NCI-H146 treated with DMSO at 0.1 percent for 48 hours (cell line): ENCODE data around the gene MSL3.

Experiments
- DNase-seq: peaks from one replicate; lab custom pipeline; 2025; ENCODE audit not compliant: unreplicated experiment; lab: John Stamatoyannopoulos, UW

The MSL3 gene, protein sequence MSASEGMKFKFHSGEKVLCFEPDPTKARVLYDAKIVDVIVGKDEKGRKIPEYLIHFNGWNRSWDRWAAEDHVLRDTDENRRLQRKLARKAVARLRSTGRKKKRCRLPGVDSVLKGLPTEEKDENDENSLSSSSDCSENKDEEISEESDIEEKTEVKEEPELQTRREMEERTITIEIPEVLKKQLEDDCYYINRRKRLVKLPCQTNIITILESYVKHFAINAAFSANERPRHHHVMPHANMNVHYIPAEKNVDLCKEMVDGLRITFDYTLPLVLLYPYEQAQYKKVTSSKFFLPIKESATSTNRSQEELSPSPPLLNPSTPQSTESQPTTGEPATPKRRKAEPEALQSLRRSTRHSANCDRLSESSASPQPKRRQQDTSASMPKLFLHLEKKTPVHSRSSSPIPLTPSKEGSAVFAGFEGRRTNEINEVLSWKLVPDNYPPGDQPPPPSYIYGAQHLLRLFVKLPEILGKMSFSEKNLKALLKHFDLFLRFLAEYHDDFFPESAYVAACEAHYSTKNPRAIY

GRCh38 chrX:11757719-11758399 is at the start of gene MSL3:
TSS of gene MSL3 (plus strand) at chrX:11758237. CDS start at chrX:11758264, 27 bp downstream.
- peak; percentile 50 for DNase-seq

DNA sequence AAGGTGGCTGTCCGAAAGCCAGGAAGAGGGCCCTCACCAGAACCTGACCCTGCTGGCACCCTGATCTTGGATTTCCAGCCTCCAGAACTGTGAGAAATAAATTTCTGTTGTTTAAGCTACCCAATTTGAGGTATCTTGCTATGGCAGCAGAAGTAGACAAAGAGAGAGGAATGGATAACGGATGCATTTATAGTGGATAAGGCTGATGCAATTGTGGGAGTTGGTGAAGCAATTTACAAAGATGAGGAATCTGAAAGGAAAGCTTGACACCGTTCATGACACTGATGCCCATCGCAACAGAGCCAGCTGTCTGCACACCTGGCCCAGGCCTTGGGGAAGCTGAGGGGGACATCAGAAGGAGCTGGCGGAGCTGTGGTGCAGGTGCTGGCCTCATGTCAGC is 35.7 kb upstream of the MSL3 start:
- no peak for DNase-seq

- DNase-seq: no peak
Observed at GRCh38 chrX:11724122-11725017, 33.7 kb upstream of the MSL3 start.

DNA sequence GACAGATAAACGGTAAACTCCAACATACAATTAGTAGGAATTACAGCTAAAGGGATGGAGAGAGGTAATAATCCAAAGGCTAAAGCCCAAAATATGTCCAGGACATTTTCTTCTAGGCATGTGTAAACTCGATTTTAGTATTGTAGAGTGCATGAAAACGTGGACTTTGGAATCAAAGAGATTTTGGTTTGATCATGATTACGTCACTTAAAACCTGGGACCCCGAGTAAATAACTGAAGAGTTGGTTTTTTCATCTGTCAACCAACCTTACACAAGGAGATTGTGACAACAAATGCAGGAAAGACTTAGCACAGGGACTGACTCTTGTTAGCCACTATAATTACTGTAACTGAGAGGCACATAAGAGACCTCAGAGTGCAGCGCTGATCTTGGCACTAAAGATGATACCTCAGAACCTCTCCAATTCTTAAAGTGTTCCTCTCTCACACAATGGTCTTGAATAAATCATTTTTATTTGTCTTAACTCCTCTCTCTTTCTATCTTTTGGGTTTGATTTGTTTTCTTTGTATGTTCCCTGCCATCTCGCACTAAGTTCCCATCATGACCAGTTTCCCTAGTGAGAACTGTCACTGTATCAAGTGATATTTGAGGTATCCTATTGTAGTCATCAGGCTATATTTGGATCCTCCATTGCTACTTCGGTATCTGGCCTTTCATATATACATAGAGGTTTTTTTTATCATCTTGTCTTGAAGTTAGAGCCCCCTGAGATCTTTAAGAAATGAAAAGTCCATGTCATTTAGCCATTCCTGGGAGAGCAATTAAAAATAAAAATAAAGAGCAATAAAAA is 32.2 kb upstream of the MSL3 start:
- DNase-seq: no peak

DNA sequence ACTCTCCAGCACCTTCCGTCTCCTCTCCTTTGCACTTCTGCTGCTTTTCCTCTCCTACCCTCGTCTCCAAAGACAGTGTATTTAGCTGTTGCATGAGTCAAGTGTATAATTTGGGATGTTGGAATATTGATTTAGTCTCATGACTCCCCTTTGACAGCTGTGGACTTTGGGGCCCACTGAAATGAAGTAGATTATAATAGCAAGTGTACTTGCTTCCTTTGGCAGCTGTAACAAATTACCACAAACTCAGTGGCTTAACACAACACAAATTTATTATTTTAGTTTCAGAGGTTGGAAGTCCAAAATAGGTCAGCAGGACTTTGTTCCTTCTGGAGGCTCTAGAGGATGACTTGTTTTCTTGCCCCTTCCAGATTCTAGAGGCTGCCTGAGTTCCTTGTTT is 29.5 kb upstream of the MSL3 start:
- no peak for DNase-seq

- no peak for DNase-seq
Observed at GRCh38 chrX:11733614-11734013, 24.4 kb upstream of the MSL3 start.

- no peak for DNase-seq
Observed at GRCh38 chrX:11739776-11740175, 18.3 kb upstream of the MSL3 start.

- no peak for DNase-seq
Observed at GRCh38 chrX:11740794-11741193, 17.2 kb upstream of the MSL3 start.

- DNase-seq: no peak
Observed at GRCh38 chrX:11741574-11741973, 16.5 kb upstream of the MSL3 start.

GRCh38 chrX:11745881-11746280 is 12.2 kb upstream of the MSL3 start:
- no peak for DNase-seq

- no peak for DNase-seq
Observed at GRCh38 chrX:11750046-11750445, 8.0 kb upstream of the MSL3 start.

DNA sequence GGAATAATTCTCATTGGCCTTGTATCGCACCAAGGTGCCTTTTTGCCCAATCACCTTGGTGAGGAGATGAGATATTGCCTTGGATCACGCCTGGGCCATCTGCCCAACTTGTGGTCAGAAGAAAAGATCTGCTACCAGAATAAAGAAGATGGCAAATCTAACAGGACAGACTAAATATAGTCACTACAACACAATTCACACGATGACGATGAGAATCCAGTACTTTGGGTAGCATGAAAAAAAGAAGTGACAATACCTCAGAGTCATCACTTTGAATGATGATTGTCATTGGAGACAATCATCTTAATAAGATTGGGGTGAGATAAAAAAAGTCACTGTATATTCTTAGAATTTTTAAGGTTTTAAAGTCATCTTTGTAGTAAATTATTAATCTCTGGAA is 7.3 kb upstream of the MSL3 start:
- no peak for DNase-seq

DNA sequence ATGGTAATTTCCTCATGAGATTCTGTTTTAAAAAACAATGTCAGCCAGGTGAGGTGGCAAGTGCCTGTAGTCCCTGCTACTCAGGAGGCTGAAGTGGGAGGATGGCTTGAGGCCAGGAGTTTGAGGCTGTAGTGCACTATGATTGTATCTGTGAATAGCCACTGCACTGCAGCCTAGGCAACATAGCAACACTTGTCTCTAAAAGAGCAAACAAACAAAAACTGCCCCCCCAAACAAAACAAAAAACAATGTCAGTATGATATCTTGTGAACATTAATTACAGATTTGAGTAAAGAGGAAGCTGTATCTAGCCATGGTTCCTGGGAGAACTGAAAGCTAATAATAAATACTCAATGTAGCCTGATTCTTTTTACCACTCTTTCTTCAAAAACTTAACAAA is 6.8 kb upstream of the MSL3 start:
- DNase-seq: no peak

- DNase-seq: no peak
Observed at GRCh38 chrX:11753668-11754067, 4.4 kb upstream of the MSL3 start.

- DNase-seq: no peak
Observed at GRCh38 chrX:11754958-11755645, 2.9 kb upstream of the MSL3 start.

GRCh38 chrX:11755724-11756123 is 2.3 kb upstream of the MSL3 start:
- peak; percentile 29 for DNase-seq

DNA sequence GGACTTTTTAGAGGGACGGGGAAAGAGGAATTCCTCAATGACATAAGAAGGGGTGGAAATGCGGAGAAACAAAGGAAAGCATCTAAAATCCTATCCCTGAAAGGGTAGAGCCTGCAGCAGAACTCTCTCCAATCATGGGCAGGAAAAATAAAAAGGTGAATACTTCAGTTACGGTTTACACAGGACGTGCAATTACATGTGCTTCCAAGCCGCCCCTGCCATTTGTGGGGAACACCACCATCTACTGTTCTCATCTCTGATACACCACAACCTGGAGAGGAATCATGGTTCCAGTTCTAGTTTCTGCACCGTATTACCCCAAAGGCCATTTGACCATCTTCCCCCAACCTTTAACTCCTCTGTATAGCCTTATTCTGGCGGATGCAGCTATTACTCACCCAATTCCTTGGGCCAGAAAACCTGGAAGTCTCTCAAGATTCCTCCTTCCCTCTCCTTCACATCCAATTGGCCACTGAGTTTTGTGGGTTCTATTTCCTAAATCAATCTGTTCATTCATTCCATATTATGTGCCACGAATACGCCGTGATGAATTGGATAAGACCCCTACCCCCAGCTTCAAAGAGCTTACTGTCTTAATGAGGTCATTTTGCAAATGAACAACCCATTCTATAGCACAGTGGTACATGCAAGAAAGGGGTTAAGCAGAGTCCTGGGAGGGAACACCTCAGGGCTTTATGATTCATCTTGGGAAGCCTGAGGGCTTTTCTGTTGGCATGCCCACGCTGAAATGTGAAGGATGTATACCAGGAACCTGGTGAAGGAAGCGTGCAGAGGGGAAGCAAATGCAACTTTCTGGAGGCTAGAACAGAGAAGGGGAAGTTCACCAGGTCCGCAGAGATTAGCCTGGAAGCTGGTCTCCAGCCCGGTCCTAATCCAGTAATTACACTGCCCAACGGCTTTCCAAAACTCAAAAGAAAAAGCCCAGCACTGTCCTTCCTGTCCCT is 1.4 kb upstream of the MSL3 start:
- peak; percentile 2 for DNase-seq

GRCh38 chrX:11757397-11757718 is 679 bp upstream of the MSL3 start:
- DNase-seq: no peak
